NT2/D1 (cell line): ENCODE measurements around the gene GRID2.

Experiments
- SUZ12 ChIP-seq: IDR thresholded peaks from 2 replicates; pipeline ENCODE4 v1.6.1; 2011; ENCODE audit not compliant: insufficient read length, insufficient read depth; ENCODE audit errors: extremely low read depth
- YY1 ChIP-seq: IDR thresholded peaks from 2 replicates; pipeline ENCODE4 v1.6.1; 2011; ENCODE audit not compliant: insufficient read length, insufficient read depth
- ZNF274 ChIP-seq: IDR thresholded peaks from 2 replicates; pipeline ENCODE4 v1.6.1; 2011; ENCODE audit warnings: mild to moderate bottlenecking, low read depth, low read length

DNA sequence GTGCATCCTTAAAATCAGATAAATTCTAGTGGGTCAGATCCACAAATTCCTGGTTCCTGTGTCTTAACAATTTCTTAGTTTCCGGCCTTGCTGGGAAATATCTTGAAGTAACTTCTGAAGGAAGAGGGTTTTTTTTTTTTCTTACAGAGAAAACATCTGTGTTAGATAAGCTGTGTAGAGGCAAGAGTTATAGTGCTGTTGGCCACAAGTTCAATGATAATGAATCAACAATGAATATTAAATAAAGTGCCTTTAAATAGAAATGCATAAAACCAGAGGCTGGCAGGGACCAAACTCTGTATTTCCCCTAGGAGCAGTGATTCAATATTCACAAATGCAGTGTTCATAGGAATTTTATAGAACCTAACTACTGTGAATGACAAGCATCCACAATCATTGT lies 812.9 kb downstream of the GRID2 start:
- TF ChIP-seq ZNF274 (no peak), SUZ12 (no peak), YY1 (no peak)
